DND-41 (cell line): ENCODE results near the gene PPP6R1.

Experiments used
- CTCF ChIP-seq: IDR thresholded peaks from 2 replicates; pipeline ENCODE4 v1.5.1; 2012; ENCODE audit warnings: borderline replicate concordance, low read length, moderate library complexity, mild to moderate bottlenecking; ENCODE audit not compliant: poor library complexity, severe bottlenecking; ENCODE audit errors: extremely low read depth
- EZH2 ChIP-seq: IDR thresholded peaks from 3 replicates; pipeline ENCODE4 v1.6.1; 2012; ENCODE audit warnings: borderline replicate concordance, low read depth, mild to moderate bottlenecking, moderate library complexity, low read length, inconsistent platforms; ENCODE audit not compliant: severe bottlenecking

- TF ChIP-seq CTCF (no peak), EZH2 (no peak)
Measured at GRCh38 chr19:55287361-55288079, 28.7 kb upstream of the PPP6R1 start.
